Measurements from ENCODE around the gene CLEC17A. TPM values are rescaled to one million over a fixed set of nuclear protein-coding genes. Genes with fewer than 3 reads are reported as not detected.
A peak's percentile ranks its signal among the peaks of the same experiment; 100 is the strongest.

CLEC17A gene
- total RNA-seq, 1 donor from 2014 or later, result not detected

GRCh38 chr19:14553042-14553938 is 29.6 kb upstream of the CLEC17A start:
- intact Hi-C loops (cut with DNase I), result no loop called here
- H3K4me3 ChIP-seq, result no peak overlapping the region

GRCh38 chr19:14553939-14554243 is 29.0 kb upstream of the CLEC17A start:
- Histone ChIP-seq H3K4me3 (no peak overlapping the region), H3K9me3 (no peaks in the 10 kb centered on the region), H3K27ac (no peak overlapping the region), H3K4me1 (peaks cover 0 to 8% of the 10 kb centered on the region in 2 donors), H3K27me3 (no peaks in the 10 kb centered on the region), H3K36me3 (peaks cover 0 to 5% of the 10 kb centered on the region in 2 donors)
- DNase-seq (ENCODE audit: low spot score in 2 of 2), result no peak
- intact Hi-C loops (cut with DNase I), result no loop called here
- no peak for TF ChIP-seq CTCF (IDR thresholded peaks at IDR 0.05)

More at GRCh38 chr19:14553042-14553938, 29.6 kb upstream of the CLEC17A start:
- Histone ChIP-seq H3K4me1 (peaks cover 0 to 8% of the 10 kb centered on the region in 2 donors), H3K27me3 (no peaks in the 10 kb centered on the region), H3K9me3 (no peaks in the 10 kb centered on the region), H3K36me3 (peaks cover 0 to 5% of the 10 kb centered on the region in 2 donors), H3K27ac (no peak overlapping the region)
- no peak for TF ChIP-seq CTCF (IDR thresholded peaks at IDR 0.05)
- no peak for DNase-seq (ENCODE audit: low spot score in 2 of 2)

- no peak for DNase-seq (ENCODE audit: low spot score in 2 of 2)
- TF ChIP-seq CTCF (IDR thresholded peaks at IDR 0.05), result no peak
- Histone ChIP-seq H3K27me3 (no peaks in the 10 kb centered on the region), H3K9me3 (no peaks in the 10 kb centered on the region), H3K27ac (no peak overlapping the region), H3K4me3 (no peak overlapping the region), H3K36me3 (peaks cover 0 to 2% of the 10 kb centered on the region in 2 donors), H3K4me1 (peaks cover 0 to 8% of the 10 kb centered on the region in 2 donors)
- intact Hi-C loops (cut with DNase I), result no loop called here
Observed at GRCh38 chr19:14554382-14554812, 28.5 kb upstream of the CLEC17A start.

- TF ChIP-seq CTCF (IDR thresholded peaks at IDR 0.05), result no peak
- H3K27me3 ChIP-seq, result no peaks in the 10 kb centered on the region
- no peaks in the 10 kb centered on the region for H3K36me3 ChIP-seq
- intact Hi-C loops (cut with DNase I), result loop anchor here (1.0 kb wide), 1 partner anchor 16 kb away; the partner anchor contains the start of gene NDUFB7
- H3K9me3 ChIP-seq, result no peaks in the 10 kb centered on the region
- H3K27ac ChIP-seq, result peak overlapping the region in 1 of 2 donors; percentile 15
- no peak for DNase-seq (ENCODE audit: low spot score in 2 of 2)
- peaks cover 0 to 14% of the 10 kb centered on the region in 2 donors for H3K4me1 ChIP-seq
- H3K4me3 ChIP-seq, result peak overlapping the region in 1 of 2 donors; percentile 44
Observed at GRCh38 chr19:14555918-14556661, 26.8 kb upstream of the CLEC17A start.

GRCh38 chr19:14556662-14557188 is 26.2 kb upstream of the CLEC17A start:
- peak in 1 of 2 donors; percentile 79 for DNase-seq (ENCODE audit: low spot score in 2 of 2)
- Histone ChIP-seq H3K9me3 (no peaks in the 10 kb centered on the region), H3K4me3 (peak overlapping the region in 1 of 2 donors; percentile 44), H3K27me3 (no peaks in the 10 kb centered on the region), H3K27ac (peak overlapping the region in 1 of 2 donors; percentile 15), H3K36me3 (no peaks in the 10 kb centered on the region), H3K4me1 (peaks cover 5 to 20% of the 10 kb centered on the region in 2 donors)
- peak; percentile 79 to 97 (median 96) for TF ChIP-seq CTCF (IDR thresholded peaks at IDR 0.05)
- intact Hi-C loops (cut with DNase I), result loop anchor here (1.0 kb wide), 1 partner anchor 16 kb away; the partner anchor contains the start of gene NDUFB7

Measured in ascending aorta (tissue), 2 donors.